Ammon's horn (tissue), 1 donor: ENCODE measurements around the gene TDRD9.

Experiments
- DNase-seq: peaks from one replicate; pipeline ENCODE4 v3.0.0-alpha.2; 2016; ENCODE audit warnings: low spot score

The TDRD9 gene

DNA sequence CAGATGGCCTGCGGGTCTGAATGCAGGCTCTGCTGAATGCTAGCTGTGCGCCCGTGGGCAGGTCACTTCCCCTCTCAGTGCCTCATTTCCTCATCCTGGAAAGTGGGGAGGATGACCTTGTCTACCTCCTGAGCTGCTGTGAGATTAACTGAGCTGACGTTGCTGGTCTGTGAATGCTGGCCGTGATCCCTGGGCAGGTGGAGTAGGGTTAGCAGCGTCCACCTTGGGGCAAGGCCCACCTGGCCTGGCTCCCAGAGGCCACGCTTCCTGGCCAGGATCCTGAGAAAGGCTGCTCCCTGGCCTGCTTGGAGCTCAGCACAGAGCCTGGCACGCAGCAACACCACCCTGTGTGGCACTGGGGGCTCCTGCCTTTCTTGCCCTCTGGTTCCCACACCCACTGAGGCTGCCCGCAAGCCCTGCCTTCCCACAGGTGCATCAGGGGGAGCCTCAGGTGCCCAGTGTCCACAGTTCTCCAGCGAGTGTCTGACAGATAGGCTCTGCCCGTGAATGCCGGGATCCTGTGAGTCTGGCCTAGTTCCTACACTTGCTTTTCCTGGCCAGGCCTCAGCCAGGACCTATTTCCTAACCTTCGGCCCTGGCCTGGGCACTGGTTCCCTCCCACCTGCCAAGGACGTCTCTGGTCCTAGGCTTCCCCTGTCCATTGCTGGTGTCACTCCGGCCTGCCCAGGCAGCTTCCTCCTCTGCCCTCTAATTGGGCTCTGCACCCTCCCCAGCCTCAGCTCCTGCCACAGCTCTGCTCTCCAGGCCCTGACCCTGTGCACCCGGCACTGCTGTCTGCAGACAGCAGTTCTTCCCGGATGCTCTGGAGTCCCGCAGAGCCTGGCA is 37.2 kb upstream of the TDRD9 start:
- no peak for DNase-seq

DNA sequence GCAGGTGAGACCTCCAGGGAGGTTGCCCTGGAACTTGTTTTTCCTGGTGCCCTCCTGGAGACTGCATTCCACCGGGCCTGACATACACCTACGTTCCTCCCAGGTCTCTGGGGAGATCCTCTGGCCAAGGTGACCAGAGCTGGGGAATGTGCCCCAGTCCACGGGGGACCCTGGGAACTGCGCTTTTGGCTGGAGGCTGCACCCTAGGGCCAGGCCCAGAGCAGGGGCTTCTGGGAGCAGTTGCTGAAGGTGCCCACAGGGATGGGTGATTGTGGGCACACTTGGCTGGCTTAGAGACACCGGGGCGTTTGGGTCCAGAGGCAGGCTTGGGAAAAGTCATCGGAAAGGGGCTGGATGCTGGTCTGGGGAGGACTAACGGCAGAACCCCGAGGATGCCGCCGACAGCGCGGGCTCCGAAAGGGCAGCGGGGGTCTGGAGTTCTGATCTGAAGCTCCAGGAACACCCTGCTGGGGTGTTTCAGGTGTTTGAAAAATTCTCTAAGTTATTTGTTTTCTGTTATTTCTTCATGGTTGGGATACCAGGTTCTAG is 36.5 kb upstream of the TDRD9 start:
- no peak for DNase-seq

DNA sequence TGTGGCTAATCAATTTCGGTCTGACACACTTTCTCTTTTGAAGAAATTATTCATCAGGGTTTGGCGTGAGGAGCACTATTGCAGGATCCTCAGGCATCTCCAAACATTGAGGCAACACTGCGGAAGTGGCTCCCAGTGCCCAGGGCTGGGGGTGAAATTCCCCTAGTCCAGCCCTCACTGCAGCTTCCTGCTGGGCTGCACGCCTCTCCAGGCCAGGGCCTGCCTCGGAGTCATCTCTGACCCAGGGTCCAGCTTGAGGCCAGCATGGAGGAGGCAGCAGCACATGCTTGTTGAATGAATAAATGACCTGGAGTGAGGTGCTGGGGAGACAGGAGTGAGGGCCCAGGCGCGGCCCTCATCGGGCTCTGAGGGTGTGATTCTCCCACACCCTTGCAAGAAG is 36.0 kb upstream of the TDRD9 start:
- DNase-seq = no peak

DNA sequence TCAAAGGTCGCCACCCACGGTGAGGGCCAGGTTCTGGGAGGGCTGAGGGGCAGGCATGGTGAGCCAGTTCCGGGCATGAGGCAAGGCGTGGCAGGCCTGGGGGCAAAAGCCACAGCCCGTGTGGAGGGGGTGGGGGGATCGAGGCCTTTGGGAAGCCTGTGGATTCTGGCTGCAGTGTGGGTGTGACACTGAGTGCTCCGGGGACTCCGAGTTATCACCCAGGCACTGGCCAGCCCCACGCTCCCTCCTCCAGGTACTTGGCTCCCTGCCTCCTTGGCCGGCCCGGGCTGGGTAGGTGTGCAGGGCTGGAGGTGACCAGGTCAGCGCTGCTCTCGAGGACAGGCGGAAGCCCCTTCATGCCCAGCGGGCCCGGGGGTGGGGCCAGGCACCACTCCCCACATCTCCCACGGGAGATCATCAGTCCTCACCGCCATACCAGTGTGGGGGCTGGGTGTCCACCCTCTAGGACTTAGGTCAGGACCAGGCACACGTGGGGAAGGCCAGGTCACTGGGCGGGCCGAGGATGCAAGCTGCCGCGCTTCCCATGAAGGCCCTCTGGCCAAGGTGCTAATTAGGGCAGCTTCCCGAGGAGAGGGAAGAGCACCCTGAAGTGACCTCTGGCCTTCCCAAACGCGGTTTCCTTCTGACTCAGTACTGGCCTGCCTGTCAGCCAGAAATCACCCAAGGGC is 34.1 kb upstream of the TDRD9 start:
- DNase-seq = no peak

DNA sequence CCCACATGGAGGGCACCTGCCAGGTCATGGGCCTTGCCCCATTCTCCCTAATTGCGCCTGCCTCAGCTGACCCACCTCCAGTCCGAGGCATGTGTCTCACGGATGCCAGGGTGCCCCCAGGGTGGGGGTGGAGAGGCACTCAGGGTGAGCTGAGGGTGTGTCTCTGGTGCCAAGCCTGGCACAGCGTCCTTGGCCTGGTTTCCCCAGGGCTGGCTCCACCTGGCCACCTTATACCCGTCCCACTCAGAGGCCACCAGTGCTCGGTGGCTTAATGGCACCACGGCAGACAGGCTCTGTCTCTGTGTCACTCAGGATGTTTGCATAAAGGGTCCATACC is 33.6 kb upstream of the TDRD9 start:
- DNase-seq = no peak

DNA sequence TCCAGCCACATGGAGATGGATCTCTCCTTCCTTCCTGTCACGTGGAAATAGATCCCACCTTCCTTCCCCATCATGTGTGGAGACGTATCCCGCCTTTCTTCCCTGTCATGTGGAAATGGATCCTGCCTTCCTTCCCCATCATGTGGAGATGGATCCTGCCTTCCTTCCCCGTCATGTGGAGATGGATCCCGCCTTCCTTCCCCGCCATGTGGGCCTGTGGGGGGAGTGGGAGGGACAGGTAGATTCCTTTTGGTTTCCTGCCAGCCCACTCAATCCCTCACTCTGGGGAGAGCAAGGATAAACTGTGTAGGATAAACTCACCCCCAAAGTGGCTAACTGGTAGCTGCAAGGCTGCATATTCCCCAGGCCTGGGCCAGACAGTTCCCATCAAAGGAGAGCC is 31.7 kb upstream of the TDRD9 start:
- no peak for DNase-seq

DNA sequence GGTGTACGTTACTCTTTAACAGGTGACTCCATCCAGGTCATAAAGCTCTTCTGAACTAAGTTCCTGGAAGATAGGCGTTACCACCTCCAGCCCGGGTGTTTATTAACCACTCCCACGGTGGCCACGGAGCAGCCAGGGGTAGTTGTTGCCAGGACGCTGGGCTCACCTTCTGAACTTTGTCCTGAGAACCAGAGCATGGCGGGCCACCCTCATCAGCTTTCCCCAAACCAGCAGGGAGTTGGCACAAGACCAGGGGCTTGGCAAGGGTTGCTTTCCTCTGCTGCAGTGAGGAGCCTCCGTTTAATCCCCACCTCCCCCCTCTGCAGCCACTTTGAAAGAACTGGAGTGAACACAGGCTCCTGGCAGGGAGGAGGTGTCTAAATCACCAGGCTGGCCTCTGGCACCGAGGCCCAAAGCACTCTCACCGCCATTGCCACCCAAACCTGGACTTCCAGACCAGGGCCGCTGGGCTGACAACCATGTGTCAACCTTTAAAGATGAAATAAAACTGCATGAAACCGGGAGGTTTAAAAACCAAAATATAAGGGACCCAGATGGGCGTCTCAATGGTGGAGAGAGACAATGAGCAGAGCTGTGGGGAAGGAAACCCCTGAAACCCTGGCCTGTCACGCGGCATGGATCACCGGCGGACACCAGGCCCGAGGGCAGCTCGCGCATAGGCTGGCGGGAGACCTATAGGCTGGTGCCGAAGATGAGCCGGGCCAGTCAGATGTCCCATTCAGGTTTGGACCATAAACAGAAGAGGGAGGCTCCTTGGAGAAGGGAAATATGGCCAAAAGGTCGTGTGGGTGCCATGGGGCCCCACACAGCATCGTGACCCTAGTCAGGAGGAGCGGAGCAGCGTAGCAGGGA is 30.9 kb upstream of the TDRD9 start:
- DNase-seq = no peak

DNA sequence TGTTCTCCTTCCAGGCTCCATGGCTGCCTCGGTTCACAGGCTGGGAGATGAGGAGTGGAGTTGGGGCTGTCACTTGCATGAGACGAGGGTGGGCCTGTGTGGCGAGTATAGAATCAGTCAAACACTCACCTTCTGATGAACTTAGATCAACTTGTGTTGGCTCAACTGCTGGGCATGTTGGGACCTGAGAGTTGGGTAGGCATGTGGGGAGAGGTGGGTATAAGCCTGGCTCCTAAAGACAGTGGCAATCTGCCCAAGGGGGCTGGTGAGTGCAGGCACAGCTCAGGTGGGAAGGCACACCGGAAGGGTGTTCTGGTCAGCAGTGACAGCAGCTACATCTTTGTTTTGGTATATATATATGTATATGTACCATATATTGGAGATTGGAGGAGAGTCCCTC is 30.1 kb upstream of the TDRD9 start:
- DNase-seq = no peak

DNA sequence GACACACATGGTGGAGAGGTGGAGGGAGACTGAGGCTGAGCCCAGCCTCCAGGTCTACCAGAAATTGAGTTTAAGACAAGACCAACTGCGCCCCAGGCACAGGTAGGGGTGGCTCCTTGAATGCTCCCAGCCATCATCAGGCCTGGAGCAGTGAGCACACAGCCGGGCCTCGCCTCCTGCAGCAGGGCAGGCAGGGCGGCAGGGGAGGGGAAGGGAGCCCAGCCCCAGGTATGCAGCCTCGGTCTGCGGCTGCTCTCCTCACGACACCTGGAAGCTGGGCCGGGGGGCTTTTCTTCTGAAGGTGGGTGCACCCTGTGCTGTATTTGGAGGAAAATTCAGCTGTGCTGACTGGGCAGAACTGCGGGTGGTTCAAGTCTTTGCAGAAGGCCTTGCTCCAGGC is 29.5 kb upstream of the TDRD9 start:
- no peak for DNase-seq

DNA sequence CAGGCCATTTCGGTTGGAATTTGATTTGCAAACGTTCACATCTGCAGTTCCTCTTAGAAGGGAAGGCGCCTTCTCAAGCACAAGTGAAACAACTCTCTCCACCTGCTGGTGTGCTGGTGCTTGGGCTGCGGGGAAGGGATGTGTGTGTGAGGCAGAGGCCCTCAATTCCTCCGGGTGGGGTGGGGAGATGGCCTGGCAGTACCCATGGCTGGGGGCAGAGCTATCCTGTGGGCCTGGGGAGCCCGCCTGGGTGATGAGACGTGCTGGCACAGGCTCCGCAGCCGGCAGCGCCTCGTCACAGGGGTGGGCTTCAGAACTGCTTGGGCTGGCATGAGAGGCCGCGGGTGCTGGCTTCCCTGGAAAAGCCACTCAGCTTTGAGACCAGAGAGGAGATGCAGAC is 28.9 kb upstream of the TDRD9 start:
- no peak for DNase-seq

DNA sequence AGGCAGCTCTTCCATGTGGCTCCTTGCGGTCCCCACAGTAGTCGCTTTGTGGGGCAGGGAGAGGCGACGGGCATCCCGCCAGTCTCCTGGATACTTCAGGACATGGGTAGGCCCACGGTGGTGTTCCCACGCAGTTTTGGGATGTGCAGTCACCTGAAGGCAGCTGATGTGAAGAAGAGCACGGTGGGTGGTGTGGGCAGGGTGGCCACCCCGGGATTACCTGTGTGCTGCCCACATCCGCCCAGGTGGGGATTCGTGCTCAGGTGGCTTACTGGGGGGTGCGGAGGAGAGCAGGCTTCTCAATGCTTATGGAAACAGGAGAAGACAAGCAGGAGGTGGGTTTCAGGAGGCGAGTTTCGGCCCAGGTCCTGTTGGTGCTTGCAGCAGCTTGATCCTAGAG is 28.4 kb upstream of the TDRD9 start:
- DNase-seq = no peak

DNA sequence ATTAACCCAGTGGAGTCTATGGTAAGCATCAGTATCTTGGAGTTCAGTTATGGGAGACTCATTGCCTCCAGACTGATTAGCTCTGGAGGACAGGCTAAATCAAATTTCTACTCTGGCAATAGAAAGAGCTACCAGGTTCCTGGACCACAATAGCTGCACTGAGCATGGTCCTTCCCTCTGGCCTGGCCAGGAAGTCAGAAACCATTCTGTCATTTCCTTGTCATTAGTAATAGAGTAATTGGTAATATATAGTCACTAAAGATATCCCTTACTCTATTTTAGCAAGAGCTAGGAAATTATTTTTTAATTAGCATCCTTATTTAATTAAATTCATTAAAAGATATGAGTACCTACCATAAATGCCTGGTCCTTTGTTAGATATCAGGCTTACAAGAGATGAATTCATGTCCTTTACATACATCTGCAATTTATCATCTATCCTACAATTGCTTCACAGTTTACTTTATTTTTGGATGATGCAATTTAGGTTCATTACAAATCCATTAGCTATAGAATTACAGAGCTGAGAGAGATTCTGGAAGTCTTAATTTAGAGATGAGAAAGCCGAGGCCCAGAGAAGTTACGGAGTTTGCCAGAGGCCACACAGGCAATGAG is 23.7 kb upstream of the TDRD9 start:
- no peak for DNase-seq

DNA sequence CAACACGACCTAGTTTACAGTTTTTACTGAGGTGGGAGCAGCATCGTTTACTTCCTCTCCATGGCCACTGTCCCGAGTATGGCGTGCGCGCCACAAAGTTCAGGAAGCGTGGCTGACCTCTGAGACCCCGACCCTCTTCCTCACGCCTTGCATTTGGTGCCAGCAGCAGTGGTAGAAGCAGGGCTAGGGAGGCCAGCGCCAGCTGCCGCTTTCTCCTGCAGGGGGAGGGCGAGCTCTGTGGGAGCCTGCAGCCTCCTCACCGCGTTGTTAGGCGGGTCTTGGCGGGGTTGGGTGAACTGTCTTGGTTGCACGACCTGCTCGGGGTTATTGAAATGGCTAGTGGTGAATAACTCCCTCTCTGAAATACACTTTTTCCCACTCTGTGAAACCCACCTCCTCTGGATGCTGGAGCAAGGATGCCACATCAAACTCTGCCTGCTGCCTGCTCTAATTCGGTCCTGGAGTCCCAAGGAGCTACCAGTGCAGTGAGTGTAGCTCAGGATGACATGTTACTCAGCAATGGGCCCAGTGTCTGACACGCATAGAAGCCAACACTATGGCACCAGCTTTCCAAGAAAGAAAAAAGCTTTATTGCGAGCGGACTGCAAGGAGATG is 22.3 kb upstream of the TDRD9 start:
- no peak for DNase-seq

DNA sequence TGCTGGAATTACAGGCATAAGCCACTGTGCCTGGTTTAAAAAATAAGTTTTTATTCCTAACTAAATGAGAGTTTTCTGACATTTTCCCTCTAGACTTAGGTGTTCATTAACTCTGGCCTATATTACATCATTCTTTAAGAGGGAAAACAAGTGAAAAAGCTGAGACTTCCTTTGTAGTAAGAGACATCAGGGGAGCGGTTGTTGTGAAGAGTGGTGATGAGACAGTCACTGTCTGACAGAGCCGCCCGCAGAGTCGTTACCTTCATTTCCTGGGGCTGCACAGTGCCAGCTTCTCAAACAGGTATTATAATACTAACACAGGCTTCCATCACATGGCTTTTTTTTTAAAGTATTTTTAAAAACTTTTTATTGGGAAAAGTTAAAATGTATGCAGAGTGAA is 19.7 kb upstream of the TDRD9 start:
- no peak for DNase-seq

DNA sequence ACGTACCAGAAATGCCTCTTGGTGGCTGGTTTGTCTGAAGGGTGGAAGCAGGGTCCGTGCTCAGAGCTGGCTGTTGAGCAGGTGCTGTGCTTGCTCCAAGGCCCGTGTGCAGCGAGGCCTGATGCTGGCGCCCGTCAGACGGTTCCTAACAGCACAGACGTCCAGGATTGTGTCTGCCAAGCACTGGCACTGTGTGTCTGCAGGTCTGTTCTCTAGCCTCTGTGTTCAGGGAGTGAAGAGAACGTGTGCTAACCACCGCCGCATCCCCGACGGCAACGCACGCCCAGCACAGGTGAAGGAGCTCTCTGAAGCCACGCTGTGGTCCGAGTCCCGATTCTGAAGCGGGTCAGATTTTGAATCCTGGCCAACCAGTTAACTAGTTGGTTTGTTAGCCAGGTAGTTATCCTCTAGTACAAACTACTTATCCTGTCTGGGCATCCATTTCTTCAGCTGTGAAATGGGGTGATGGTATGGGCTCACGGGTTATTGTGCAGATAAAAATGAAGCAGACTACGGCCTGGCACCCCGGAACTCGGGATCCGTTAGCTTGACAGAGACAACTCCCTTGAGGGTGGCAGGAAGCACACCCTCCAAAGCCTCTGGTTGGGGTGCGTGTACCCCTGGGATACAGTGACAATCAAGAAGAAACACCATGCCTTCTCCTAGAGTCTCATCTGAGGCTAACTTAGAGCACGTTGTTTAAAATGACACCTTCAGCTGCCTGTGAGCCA is 18.6 kb upstream of the TDRD9 start:
- DNase-seq = no peak

DNA sequence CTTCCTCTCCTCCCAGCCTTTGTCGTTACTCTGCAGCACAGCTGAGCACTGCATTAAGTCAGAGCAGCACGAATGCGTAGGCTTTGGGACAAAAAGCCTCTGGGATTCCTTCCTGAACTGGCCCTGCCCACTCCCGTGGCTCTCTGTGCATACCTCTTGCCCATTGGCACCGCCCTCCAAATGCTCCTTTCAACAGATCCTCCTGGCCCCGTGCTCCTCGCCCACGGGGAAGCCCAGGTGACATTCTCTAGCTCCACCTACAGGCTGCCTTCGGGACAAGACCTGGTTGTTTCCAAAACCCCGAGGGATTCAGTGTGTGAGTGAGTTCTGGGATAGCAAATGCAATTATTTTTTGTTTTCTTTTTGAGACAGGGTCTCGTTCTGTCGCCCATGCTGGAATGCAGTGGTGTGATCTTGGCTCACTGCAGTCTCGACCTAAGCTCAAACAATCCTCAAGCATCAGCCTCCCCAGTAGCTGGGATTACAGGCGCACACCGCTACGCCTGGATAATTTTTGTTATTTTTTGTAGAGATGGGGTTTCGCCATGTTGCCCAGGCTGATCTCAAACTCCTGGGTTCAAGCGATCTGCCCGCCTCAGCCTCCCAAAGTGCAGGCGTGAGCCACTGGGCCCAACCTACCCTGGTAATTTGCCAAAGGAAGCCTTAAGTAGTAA is 17.9 kb upstream of the TDRD9 start:
- peak; percentile 80 for DNase-seq

DNA sequence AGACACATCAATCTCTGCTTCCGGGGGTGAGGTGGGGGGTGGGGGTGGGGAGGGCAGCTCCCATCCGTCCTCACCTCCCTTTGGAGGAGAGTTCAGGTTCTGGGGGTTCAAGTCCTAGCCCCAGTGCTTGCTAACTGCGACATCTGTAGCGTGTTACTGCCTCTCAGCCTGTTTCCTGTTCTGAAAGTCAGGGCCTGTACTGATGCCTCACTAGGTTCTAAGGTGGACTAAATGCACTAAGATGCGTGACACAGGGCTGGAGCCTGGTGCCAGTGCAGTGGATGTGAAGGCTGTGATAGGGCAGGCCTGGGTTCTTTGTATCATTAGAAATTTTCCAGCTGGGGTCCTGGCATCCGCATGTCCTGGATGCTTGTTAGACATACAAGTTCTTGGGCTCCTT is 17.3 kb upstream of the TDRD9 start:
- no peak for DNase-seq

DNA sequence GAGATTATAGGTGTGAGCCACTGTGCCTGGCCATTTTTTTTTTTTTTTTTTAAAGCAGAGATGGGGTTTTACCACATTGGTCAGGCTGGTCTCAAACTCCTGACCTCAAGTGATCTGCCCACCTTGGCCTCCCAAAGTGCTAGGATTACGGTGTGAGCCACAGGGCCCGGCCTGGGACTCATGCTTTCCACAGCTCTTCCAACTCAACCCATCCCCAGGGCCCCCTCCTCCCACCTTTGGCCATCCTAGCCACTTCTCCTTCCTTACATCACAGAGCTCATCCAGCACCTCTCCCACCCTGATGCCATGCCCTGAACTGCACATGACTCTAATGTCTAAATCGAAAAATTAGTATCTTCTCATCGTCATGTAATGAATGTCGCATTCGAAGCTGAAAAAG is 12.6 kb upstream of the TDRD9 start:
- DNase-seq = no peak

DNA sequence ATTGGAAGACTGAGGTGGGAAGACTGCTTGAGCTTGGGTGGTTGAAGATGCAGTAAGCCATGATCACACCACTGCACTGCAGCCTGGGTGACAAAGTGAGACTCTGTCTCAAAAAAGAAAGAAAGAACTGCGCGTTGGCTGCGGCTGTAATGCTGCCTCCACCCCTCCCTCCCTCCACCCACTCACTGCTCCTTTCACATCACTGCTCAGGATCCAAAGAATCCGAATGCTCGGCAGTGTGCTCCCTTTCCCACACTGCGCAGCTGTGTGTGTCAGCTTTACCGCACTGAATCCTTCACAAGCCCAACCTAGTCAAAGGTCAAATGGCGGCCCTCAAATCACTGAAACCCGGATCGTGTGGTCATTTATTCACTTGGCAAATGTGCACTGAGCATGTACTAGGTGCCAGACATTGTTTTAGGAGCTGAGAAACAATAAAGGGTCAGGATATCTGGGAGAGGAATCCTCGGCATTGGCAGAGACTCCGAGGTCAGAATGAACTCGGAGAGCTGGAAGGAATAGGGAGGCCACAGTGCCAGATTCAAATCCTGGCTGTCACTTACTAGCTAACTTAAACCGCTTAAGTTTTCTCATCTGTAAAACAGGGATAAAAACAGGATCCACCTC is 11.5 kb upstream of the TDRD9 start:
- DNase-seq = peak; percentile 32
